Neural crest cell (in vitro differentiated cells): Measurements from ENCODE around the gene CATSPERZ. TPM values are rescaled to one million over a fixed set of nuclear protein-coding genes. Genes with fewer than 3 reads are reported as not detected.

Experiments
- DNase-seq: peaks from one replicate; pipeline ENCODE4 v3.0.0; 2021; ENCODE audit warnings: low read depth, mixed read lengths, low spot score
- H3K27ac Mint-ChIP-seq: one replicate; pipeline ENCODE4 v1.8.0; 2021; ENCODE audit warnings: mild to moderate bottlenecking, mixed read lengths; ENCODE audit not compliant: unreplicated experiment
- H3K27me3 Mint-ChIP-seq: 2 replicates; pipeline ENCODE4 v1.8.0; 2021; ENCODE audit warnings: low read depth, mild to moderate bottlenecking, mixed read lengths
- H3K36me3 Mint-ChIP-seq: 2 replicates; pipeline ENCODE4 v1.8.0; 2021; ENCODE audit warnings: low read depth, mild to moderate bottlenecking, mixed read lengths
- H3K4me1 Mint-ChIP-seq: 2 replicates; pipeline ENCODE4 v1.8.0; 2021; ENCODE audit warnings: mixed read lengths
- H3K4me3 Mint-ChIP-seq: one replicate; pipeline ENCODE4 v1.8.0; 2021; ENCODE audit warnings: mild to moderate bottlenecking, mixed read lengths
- H3K9me3 Mint-ChIP-seq: 2 replicates; pipeline ENCODE4 v1.8.0; 2021; ENCODE audit warnings: mixed read lengths
- total RNA-seq: library from RNA; stranded (reverse); gene quantifications from 2 replicates; pipeline ENCODE4 v1.2.1, GENCODE V29; 2021
- TF ChIP-seq, protein P1 (sequence below): fragments of 200-600 bp; sonication (generic); conservative IDR thresholded peaks from 2 replicates; pipeline ENCODE4 v1.5.0; 2021; ENCODE audit warnings: antibody characterized with exemption, mild to moderate bottlenecking

Gene CATSPERZ
- total RNA-seq, 1 donor from 2014 or later = not detected

DNA sequence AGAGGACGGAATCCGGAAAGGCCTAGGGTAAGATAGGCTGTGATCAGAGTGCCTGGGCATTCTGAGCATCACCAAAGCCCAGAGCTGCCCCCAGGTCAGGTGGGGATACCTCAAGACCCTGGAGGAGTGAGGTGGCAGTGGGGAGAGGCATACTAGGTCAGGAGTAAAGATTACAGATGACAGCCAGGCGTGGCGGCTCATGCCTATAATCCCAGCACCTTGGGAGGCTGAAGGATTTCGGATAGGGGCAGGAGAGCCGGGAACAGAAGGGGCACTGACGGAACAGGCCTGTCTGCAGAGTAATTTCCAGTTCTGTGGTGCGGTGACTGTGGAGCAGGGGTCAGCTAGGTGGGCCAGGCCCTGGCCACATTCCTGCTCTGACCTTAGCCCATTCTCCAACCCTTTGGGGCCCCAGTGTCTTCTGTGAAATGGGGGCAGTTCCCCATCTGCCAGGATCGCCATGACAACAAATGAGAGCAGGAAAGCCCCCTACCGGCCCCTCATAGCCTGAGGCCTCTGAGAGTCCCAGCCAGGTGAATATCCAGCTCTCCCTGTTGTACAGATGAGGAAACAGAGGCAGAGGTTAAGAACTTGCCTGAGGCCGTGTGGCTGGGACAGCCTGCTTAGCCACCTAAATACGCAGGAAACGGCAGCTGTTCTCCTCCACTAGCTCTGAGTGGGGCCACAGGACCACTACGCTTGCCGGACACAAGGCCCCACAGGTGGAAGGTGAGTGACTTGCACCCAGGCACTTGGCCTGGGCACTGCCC lies 24.9 kb upstream of the CATSPERZ start:
- TF ChIP-seq, protein P1, sequence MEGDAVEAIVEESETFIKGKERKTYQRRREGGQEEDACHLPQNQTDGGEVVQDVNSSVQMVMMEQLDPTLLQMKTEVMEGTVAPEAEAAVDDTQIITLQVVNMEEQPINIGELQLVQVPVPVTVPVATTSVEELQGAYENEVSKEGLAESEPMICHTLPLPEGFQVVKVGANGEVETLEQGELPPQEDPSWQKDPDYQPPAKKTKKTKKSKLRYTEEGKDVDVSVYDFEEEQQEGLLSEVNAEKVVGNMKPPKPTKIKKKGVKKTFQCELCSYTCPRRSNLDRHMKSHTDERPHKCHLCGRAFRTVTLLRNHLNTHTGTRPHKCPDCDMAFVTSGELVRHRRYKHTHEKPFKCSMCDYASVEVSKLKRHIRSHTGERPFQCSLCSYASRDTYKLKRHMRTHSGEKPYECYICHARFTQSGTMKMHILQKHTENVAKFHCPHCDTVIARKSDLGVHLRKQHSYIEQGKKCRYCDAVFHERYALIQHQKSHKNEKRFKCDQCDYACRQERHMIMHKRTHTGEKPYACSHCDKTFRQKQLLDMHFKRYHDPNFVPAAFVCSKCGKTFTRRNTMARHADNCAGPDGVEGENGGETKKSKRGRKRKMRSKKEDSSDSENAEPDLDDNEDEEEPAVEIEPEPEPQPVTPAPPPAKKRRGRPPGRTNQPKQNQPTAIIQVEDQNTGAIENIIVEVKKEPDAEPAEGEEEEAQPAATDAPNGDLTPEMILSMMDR = no peak
- no peaks in the 10 kb centered on the region for H3K9me3 Mint-ChIP-seq
- peaks cover 2% of the 10 kb centered on the region for H3K27me3 Mint-ChIP-seq
- H3K4me1 Mint-ChIP-seq = peaks cover 9% of the 10 kb centered on the region
- peaks cover under 1% of the 10 kb centered on the region for H3K36me3 Mint-ChIP-seq
- H3K27ac Mint-ChIP-seq = no peak overlapping the region
- no peak for DNase-seq
- H3K4me3 Mint-ChIP-seq = peak overlapping the region; percentile 44

DNA sequence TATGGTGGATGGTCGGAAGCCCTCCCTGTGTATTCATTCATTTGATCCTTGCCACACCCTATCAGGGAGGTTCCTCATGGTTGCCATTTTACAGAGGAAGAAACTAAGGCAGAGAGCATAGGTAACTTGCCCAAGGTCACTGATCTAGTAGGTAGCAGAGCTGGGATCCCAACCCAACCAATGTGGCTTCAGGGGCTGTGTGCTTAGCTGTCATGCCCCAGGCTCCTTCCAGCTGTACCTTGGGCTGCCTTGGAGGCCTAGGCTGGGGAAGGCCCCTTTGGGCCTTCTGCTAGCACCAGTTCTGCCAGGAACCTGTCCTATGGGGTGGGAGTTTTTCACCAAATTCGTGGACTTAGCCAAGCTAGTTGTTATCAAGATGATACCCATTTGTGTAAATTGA lies 24.3 kb upstream of the CATSPERZ start:
- H3K4me1 Mint-ChIP-seq = peaks cover 6% of the 10 kb centered on the region
- DNase-seq = no peak
- H3K4me3 Mint-ChIP-seq = no peak overlapping the region
- H3K27me3 Mint-ChIP-seq = no peaks in the 10 kb centered on the region
- H3K36me3 Mint-ChIP-seq = no peaks in the 10 kb centered on the region
- no peak overlapping the region for H3K27ac Mint-ChIP-seq
- no peaks in the 10 kb centered on the region for H3K9me3 Mint-ChIP-seq
- TF ChIP-seq, protein P1 = no peak

DNA sequence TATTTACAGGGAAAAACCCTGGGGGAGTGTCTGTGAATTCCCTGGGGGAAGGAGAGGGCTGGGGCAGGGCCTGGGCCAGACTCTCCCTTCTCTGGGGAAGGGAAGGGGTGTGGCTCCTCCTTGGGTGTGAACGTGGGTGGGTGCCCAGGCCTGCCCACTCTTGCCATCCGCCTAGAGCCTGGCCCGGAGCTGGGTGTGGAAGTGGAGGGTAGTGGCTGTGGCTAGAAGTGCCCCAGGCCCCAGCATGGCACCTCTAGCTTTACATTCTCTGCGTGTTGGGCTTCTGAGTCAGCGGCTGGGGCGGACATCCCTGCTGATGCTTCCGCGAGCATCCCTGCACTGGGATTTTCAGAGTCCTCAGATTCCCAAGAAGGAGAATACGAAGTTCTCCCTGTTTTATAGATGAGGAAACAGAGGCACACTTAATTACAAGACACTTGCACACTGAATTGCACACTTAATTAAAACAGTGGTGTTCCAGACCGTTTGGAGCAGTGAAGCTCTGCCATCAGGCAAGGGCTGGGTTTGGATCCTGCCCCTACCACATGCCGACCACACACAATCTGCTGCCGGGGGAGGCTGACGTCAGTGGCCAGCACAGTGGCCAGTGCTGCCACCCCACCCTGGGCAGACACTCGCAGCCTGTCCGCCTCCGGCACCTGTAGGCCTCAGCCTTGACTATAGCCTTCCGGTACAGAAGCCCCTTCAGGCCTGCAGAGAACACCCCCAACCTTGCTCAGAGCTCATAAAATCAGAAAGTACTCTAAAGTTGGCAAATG lies 23.3 kb upstream of the CATSPERZ start:
- TF ChIP-seq, protein P1 = no peak
- DNase-seq = no peak
- Mint-ChIP-seq H3K36me3 (no peaks in the 10 kb centered on the region), H3K27me3 (no peaks in the 10 kb centered on the region), H3K4me3 (peak overlapping the region; percentile 9), H3K27ac (no peak overlapping the region), H3K9me3 (no peaks in the 10 kb centered on the region), H3K4me1 (peaks cover 8% of the 10 kb centered on the region)

DNA sequence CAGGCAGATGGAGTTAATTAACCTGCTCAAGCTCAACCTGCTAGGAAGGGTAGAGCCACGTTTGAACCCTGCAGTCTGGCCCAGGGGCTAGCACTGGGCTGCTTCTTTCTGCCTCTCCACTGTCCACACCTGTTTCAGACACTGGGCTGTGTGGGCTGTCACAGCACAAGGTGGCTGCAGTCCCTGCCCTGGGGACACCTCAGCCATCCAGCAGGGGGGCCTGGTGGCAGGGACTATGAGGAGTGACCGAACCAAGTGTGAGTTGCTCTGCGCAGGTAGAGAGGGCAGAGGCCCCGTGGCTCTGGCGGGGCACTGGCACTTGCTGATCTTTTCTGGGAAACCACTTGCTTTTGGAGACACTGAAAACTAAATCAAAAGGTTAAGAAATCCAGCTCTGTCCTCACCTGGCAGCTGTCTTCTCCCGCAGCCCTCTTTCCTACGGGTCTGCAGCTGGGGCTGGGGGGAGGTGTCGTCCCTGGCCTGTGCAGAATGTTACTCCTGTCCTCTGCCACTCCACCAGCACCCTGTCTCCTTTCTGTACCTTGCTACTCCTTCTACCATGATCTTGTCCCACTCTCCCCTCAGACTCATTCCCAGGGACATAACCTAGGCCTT lies 21.5 kb upstream of the CATSPERZ start:
- Mint-ChIP-seq H3K36me3 (no peaks in the 10 kb centered on the region), H3K9me3 (no peaks in the 10 kb centered on the region), H3K27me3 (no peaks in the 10 kb centered on the region), H3K4me1 (peaks cover 5% of the 10 kb centered on the region), H3K4me3 (no peak overlapping the region), H3K27ac (no peak overlapping the region)
- TF ChIP-seq, protein P1 = no peak
- DNase-seq = no peak

GRCh38 chr11:64281957-64282770 lies 18.0 kb upstream of the CATSPERZ start:
- H3K4me3 Mint-ChIP-seq = peak overlapping the region; percentile 59

More at GRCh38 chr11:64281957-64282770, 18.0 kb upstream of the CATSPERZ start:
- peaks cover 15% of the 10 kb centered on the region for H3K4me1 Mint-ChIP-seq
- no peaks in the 10 kb centered on the region for H3K36me3 Mint-ChIP-seq
- H3K27me3 Mint-ChIP-seq = peaks cover 6% of the 10 kb centered on the region
- TF ChIP-seq, protein P1 = no peak
- DNase-seq = no peak
- peak overlapping the region; percentile 57 for H3K27ac Mint-ChIP-seq
- no peaks in the 10 kb centered on the region for H3K9me3 Mint-ChIP-seq
